UCSD-AML1 (cell line): ENCODE data around the gene PRRG2.
A peak's percentile ranks its signal among the peaks of the same experiment; 100 is the strongest.

ENCODE experiments used
- DNase-seq: peaks from one replicate; lab custom pipeline; 2025; ENCODE audit not compliant: unreplicated experiment; lab: John Stamatoyannopoulos, UW

PRRG2 gene

DNA sequence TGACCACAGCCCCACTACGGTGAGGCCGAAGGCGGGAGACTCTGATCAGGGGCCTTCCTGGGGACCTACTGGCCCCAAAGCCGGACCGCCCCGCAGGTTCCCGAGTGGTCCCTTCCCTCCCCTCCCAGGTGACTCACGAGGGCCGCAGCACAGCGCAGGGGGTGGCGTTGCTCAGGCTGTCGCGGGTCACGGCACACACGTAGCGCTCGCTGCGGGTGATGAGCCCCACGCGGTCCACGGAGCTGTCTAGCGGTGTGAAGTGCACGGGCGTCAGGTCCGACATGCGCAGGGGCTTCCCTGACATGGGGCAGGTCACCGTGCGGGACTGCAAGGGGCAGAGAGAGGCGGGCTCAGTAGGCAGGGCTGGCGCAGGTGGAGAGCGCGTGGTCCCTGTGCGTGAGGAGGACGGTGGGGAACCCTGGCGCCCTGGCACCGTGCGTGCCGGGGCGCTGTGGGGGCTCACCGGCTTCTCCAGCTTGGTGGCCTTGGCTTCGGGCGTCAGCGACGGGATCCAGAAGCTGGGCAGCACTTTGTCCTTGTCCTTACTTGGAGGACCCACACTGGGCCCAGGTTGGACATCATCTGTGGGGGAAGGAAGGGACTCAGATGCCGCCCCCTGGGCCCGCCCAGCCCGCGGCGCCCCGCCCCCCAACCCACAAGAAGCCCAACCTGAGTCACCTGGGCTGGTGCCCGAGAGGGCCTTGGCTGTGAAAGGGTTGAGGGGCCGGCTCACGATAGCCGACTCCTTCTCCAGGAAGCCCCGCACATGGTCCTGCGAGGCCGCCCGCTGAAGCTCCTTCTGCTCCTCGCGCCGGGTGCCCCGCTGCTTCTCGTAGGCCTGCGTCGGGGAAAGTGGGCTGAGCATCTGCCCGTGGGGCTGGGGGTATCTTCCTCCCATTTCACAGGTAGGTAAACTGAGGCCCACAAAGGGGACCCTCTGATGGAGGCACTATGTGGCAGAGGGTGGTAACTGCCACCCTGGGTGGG lies 24.4 kb upstream of the PRRG2 start:
- no peak for DNase-seq

DNA sequence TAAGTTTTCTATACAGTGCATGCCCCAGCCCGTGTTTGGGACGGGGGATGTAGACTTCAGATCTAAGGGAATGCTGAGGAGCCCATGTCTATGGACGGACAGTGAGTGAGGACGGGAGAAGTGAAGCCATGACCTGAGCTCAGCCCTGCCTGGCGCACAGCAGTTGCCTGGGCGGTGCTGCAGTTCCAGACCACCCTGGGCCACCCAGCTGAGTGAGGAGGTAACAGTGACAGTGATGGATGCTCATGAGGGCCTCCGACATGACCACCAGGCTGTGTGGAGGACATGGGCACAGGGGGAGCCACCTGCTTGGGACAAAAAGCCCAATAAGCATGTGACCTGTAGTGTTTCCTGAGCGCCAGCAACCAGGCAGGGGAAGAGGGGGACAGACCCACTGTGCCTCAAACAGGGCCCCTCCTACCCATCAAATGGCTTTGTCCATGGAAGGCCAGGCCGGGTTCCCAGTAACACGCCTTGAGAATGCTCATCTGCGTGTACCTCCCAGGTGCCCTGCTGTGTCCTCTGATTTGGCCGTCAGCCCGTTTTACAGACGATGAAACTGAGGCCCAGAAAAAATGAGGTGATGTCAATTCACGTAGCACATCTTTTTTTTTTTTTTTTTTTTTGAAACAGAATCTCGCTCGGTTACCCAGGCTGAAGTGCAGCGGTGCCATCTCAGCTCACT lies 23.3 kb upstream of the PRRG2 start:
- DNase-seq, result no peak

GRCh38 chr19:49558591-49558990 lies 22.5 kb upstream of the PRRG2 start:
- DNase-seq, result no peak

DNA sequence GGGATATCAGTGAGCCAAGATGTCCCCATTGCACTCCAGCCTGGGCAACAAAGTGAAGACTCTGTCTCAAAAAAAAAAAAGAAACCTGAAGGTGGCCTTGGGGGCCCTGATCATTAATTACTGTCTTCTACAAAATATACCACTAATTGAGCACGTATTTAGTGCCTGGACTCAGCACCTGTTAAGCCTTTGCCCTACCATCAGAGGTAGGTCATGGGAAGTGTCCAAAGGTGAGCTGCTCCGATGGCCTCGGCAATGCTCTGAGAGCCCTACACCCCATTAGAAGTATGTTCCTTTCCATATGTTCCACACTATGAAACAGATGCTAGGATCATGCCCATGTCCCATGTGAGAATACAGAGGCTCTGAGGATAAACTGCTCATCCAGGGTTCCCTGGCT lies 21.7 kb upstream of the PRRG2 start:
- no peak for DNase-seq

GRCh38 chr19:49559928-49560327 lies 21.2 kb upstream of the PRRG2 start:
- DNase-seq, result no peak

- peak; percentile 50 for DNase-seq
Observed at GRCh38 chr19:49560358-49560900, 20.7 kb upstream of the PRRG2 start.

DNA sequence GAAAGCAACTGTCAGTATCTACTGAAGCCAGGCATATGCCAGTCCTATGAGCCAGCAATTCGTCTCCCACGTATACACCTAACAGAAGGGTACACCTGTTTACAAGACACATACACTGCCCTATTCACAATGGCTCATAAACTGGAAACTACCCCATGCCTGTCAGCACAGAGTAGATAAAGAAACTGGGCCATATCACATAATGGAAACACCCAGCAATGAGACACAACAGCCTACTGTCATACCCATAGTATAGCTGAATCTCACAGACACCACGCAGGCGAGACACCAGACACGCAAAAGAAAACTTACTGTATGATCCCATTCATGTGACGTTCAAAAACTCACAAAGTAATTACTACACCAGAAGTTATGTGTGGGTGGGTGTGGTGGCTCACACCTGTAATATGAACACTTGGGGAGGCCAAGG lies 16.5 kb upstream of the PRRG2 start:
- DNase-seq, result no peak

DNA sequence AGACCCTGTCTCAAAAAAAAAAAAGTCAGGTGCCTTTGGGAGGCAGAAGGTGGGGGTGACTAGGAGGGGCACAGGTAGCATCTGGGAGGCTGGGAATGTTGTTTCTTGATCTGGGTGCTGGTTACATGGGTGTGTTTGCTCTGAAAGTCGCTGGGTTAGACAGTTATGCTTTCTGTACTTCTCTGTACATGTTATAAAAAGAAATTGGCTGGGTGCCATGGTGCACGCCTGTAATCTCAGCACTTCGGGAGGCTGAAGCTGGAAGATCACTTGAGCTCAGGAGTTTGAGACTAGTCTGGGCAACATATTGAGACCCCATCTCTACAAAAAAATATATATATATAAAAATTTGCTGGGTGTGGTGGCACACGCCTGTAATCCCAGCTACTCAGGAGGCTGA lies 15.9 kb upstream of the PRRG2 start:
- DNase-seq, result no peak

DNA sequence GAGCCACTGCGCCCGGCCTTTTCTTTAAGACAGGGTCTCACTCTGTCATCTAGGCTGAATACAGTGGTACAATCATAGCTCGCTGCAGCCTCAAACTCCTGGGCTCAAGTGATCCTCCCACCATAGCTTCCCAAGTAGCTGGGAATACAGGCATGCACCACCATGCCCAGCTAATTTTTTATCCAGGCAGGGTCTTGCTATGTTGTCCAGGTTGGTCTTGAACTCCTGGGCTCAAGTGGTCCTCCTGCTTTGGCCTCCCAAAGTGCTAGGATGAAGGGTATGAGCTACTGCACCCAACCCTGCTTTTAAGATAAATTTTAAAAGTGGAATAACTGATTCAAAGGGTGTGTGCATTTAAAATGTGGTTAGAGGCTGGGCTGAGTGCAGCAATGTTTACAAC lies 14.8 kb upstream of the PRRG2 start:
- no peak for DNase-seq

GRCh38 chr19:49567861-49568441 lies 13.2 kb upstream of the PRRG2 start:
- DNase-seq, result no peak

- peak; percentile 27 for DNase-seq
Observed at GRCh38 chr19:49570138-49570856, 10.8 kb upstream of the PRRG2 start.

GRCh38 chr19:49570997-49571676 lies 10.0 kb upstream of the PRRG2 start:
- peak; percentile 48 for DNase-seq

- no peak for DNase-seq
Observed at GRCh38 chr19:49573009-49573408, 8.1 kb upstream of the PRRG2 start.

GRCh38 chr19:49573425-49573824 lies 7.7 kb upstream of the PRRG2 start:
- DNase-seq, result no peak

DNA sequence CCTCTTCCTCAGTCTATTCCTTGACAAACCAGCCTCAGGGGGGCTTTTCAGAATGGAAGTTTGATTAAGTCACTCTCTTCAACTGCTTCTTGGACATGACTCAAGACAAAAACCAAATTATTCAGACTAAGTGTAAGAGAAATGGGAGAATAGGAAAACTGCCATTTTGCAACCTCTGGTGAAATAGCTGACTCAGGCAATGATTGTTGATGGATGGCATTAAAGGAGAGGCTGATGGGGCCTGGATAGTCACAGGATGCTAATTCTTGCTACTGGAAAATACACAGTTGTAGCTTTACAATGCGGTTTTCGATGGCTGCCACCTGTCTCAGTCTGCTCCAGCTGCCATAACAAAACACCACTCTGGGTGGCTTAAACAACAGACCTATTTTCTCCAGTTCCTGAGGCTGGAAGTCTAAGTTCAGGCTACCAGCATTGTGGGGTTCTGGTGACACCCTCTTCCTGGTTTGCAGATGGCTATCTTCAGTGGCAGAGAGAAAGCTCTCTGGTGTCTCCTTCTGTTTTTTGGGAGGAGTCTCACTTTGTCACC lies 6.8 kb upstream of the PRRG2 start:
- no peak for DNase-seq

DNA sequence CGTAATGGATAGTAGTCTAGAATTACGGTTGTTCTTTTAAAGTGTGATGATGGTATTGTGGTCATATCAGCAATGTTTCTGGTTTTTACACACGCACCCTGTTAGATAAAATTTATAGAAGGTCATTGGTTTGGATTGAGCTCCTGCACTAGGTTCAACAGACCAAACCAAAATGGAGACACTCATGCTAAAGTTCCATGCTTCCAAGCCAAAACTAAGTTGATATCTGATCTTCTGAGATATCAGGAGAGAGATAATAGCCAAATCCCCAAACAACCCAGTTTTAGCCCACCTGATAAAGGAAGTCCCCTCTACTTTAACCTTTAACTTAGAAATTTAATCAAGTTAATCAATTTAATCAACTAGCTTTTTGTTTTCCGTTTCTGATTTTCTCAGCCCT lies 1.9 kb upstream of the PRRG2 start:
- DNase-seq, result no peak

DNA sequence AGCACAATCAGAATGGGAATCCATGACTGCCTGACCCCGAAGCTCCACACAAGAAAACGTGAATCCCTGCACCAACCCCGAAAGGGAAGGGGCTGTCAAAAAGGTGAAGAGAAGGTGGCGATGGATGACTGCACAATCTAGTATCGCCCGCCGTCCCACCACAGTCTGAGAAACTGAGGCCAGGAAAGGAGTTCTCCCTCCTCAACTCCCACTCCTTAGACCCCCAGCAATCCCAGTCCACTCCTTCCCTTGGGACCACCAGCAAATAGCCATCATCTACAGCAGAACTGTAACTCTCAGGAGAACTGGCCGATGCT lies 1.2 kb upstream of the PRRG2 start:
- DNase-seq, result no peak

- peak; percentile 94 for DNase-seq
Observed at GRCh38 chr19:49580264-49581006, 681 bp upstream of the PRRG2 start, which contains the start of gene NOSIP. NOSIP (minus strand) TSS chr19:49580556; CDS start chr19:49560691, 19,865 bp downstream.

DNA sequence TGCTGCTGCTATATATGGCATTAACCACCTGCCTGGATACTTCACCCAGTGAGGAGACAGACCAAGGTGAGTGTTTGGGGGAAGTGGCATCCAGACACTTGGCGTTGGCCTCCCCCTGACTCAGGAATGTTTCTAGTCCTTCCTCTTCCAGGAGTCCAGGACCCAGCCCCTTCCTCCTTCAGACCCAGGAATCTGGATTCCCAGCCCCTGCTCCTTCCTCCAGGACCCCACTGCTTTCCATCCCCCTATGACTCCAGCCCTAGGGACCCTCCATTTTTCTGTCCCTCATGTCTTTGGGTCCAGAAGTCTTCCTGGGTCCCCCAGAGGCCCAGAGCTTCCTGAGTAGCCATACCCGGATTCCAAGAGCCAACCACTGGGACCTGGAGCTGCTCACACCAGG lies 2.1 kb downstream of the PRRG2 start:
- no peak for DNase-seq
